GM12878 (cell line): Measurements from ENCODE around the gene ZMYND19.

Source experiments
- GABPA ChIP-seq: IDR thresholded peaks from 2 replicates; pipeline ENCODE4 v1.6.1; 2014; ENCODE audit warnings: antibody characterized with exemption, low read depth, mild to moderate bottlenecking, inconsistent platforms
- KAT2A ChIP-seq: conservative IDR thresholded peaks from 2 replicates; pipeline ENCODE4 v1.6.1; 2011; ENCODE audit warnings: low read depth, low read length; ENCODE audit not compliant: control insufficient read depth
- MEF2A ChIP-seq: IDR thresholded peaks from 2 replicates; pipeline ENCODE4 v1.6.1; 2011; ENCODE audit warnings: low read depth, mild to moderate bottlenecking, low read length, moderate library complexity; ENCODE audit not compliant: insufficient read depth
- ZNF217 ChIP-seq: fragments of 450-650 bp; IDR thresholded peaks from 2 replicates; pipeline ENCODE4 v1.6.1; 2017; ENCODE audit warnings: antibody characterized with exemption, mild to moderate bottlenecking

- TF ChIP-seq MEF2A (no peak), ZNF217 (no peak), KAT2A (no peak), GABPA (no peak)
These were observed 36.0 kb downstream of the ZMYND19 start for GRCh38 chr9:137554349-137554748.
